Thymus (tissue), 11 donors: Measurements from ENCODE around the gene GRID2. TPM values are rescaled to one million over a fixed set of nuclear protein-coding genes. Genes with fewer than 3 reads are reported as not detected.

Source experiments
- DNase-seq, 9 donors: peaks; one replicate each; pipeline ENCODE4 v3.0.0-alpha.2; 2013; ENCODE audit warnings: low spot score in 9 of 9, low read depth in 6 of 9, missing footprints in 1 of 9
- H3K27ac ChIP-seq, 2 donors: one replicate each; pipeline ENCODE4 v1.5.1; 2013; ENCODE audit warnings: control low read depth in 1 of 2, low read depth in 1 of 2, low read length in 1 of 2, mild to moderate bottlenecking in 1 of 2, moderate library complexity in 1 of 2
- H3K27me3 ChIP-seq, 2 donors: one replicate each; pipeline ENCODE4 v1.5.1; 2013; ENCODE audit warnings: low read length in 1 of 2; ENCODE audit not compliant: control insufficient read depth in 2 of 2, insufficient read depth in 1 of 2
- H3K36me3 ChIP-seq, 2 donors: one replicate each; pipeline ENCODE4 v1.5.1; 2013; ENCODE audit warnings: low read length in 1 of 2, mild to moderate bottlenecking in 1 of 2, moderate library complexity in 1 of 2; ENCODE audit not compliant: control insufficient read depth in 2 of 2, insufficient read depth in 2 of 2
- H3K4me1 ChIP-seq, 2 donors: one replicate each; pipeline ENCODE4 v1.5.1; 2013; ENCODE audit warnings: low read length in 2 of 2; ENCODE audit not compliant: control insufficient read depth in 2 of 2, insufficient read depth in 2 of 2
- H3K4me3 ChIP-seq, 2 donors: one replicate each; pipeline ENCODE4 v1.5.1; 2013; ENCODE audit warnings: low read length in 2 of 2, control low read depth in 1 of 2, mild to moderate bottlenecking in 1 of 2
- H3K9me3 ChIP-seq, 2 donors: one replicate each; pipeline ENCODE4 v1.5.1; 2013; ENCODE audit warnings: low read length in 1 of 2, mild to moderate bottlenecking in 1 of 2; ENCODE audit not compliant: control insufficient read depth in 2 of 2, insufficient read depth in 1 of 2
- WGBS: extraction: QIAGEN DNeasy Blood & Tissue Kit; methylation state at CpG from one replicate; pipeline ENCODE4 v1.1.7; 2013; 5-methylcytosine and 5-hydroxymethylcytosine counted together
- polyA plus RNA-seq: library from polyadenylated mRNA; stranded (reverse); fragments of 200-250 nt; gene quantifications from one replicate; pipeline ENCODE4 v1.2.3, GENCODE V29; 2013
- total RNA-seq: library from RNA; stranded (reverse); fragments of 120-200 nt; gene quantifications from one replicate; pipeline ENCODE4 v1.2.4, GENCODE V29; 2013
- donor health status: healthy.

The GRID2 gene
- total and polyA plus RNA-seq, 2 donors, result 0.05 to 0.09 TPM

DNA sequence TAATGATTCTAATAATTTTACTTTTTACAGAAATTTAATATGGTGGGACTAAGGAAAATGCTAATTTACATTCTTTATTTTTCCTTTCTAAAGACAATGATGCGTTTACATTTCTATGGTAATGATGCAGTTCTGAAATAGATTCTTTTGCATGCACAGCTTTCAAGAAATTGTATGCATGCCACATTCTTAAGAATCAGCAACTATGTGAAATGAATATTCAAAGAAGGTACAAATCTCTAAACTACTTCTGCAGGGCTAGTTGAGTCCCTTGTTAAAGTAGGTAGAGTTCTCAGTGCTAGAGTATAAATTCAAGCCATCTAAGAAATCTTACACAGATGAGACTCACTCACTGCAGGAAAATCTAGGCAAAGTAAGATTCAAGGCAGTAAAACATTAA, 24.5 kb upstream of the GRID2 start:
- no peak overlapping the region for H3K27ac ChIP-seq
- no peaks in the 10 kb centered on the region for H3K9me3 ChIP-seq
- no peaks in the 10 kb centered on the region for H3K4me1 ChIP-seq
- no peaks in the 10 kb centered on the region for H3K36me3 ChIP-seq
- DNase-seq, result no peak
- H3K27me3 ChIP-seq, result no peaks in the 10 kb centered on the region
- 96% methylated on average over 1 of the region's 1 CpG for WGBS
- no peak overlapping the region for H3K4me3 ChIP-seq

DNA sequence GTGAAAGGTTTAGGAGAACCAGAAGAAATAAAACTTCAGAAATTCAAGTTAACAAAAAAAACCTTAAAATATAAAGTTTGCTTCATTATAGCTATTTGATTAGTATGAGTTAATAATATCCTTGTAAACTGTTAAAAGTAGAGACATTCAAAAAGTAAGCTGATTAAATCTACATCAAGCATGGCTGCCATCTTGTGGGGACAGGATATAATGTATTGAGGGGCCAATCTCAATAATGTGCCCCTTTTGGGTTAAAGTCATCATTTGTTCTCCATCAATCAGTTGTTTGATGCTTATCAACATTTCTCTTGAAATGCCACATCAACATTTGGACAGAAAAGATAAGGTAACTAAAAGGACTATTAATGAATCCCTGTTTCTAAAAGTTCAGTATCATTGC, 4.6 kb upstream of the GRID2 start:
- Histone ChIP-seq H3K27ac (no peak overlapping the region), H3K4me1 (no peaks in the 10 kb centered on the region), H3K9me3 (no peaks in the 10 kb centered on the region), H3K27me3 (peaks cover 9 to 19% of the 10 kb centered on the region in 2 donors), H3K4me3 (no peak overlapping the region), H3K36me3 (no peaks in the 10 kb centered on the region)
- DNase-seq, result no peak

DNA sequence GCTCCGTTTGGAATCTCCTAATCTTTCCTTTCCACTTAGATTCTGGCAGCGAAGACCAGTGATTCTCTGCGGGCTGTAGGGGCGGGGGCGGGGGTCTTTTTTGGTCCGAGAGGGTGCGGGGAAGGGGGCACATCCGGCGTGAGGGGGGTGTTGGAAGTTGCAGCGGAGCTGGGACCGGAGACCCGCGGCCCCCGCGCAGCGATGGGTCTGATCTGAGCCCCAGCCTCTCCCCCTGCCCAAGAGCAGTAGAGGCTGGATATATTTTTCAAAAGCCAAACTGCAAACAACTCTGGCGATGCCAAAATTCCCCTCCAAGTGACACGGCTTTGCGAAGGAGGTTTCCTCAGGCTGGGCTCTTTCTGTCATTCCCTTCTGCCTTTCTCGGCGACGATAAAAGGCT, 355 bp downstream of the GRID2 start:
- DNase-seq, result no peak
- no peak overlapping the region for H3K27ac ChIP-seq
- 2% methylated on average over 22 of the region's 22 CpGs for WGBS
- H3K9me3 ChIP-seq, result no peaks in the 10 kb centered on the region
- no peaks in the 10 kb centered on the region for H3K4me1 ChIP-seq
- H3K27me3 ChIP-seq, result peaks cover 25 to 47% of the 10 kb centered on the region in 2 donors
- H3K36me3 ChIP-seq, result no peaks in the 10 kb centered on the region
- no peak overlapping the region for H3K4me3 ChIP-seq

DNA sequence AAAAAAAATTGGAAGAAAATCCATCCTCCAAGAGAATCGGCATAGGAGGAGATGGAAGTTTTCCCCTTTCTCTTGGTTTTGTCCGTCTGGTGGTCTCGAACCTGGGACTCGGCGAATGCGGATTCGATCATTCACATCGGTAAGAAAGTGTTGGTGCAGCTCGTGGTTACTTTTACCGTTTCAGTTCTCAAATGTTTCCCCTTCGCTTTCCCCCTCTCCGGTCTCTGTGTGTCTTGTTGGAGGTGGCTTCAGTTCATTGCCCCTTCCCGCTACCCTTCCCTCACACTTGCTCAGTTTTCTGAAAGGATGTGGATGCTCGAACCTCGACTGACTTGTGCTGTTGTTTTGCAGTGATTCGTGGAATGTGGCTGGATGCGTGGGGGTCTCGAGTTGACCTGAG, 840 bp downstream of the GRID2 start:
- no peaks in the 10 kb centered on the region for H3K4me1 ChIP-seq
- 5% methylated on average over 18 of the region's 18 CpGs for WGBS
- DNase-seq, result no peak
- no peak overlapping the region for H3K4me3 ChIP-seq
- peaks cover 25 to 47% of the 10 kb centered on the region in 2 donors for H3K27me3 ChIP-seq
- no peaks in the 10 kb centered on the region for H3K36me3 ChIP-seq
- H3K27ac ChIP-seq, result no peak overlapping the region
- no peaks in the 10 kb centered on the region for H3K9me3 ChIP-seq

DNA sequence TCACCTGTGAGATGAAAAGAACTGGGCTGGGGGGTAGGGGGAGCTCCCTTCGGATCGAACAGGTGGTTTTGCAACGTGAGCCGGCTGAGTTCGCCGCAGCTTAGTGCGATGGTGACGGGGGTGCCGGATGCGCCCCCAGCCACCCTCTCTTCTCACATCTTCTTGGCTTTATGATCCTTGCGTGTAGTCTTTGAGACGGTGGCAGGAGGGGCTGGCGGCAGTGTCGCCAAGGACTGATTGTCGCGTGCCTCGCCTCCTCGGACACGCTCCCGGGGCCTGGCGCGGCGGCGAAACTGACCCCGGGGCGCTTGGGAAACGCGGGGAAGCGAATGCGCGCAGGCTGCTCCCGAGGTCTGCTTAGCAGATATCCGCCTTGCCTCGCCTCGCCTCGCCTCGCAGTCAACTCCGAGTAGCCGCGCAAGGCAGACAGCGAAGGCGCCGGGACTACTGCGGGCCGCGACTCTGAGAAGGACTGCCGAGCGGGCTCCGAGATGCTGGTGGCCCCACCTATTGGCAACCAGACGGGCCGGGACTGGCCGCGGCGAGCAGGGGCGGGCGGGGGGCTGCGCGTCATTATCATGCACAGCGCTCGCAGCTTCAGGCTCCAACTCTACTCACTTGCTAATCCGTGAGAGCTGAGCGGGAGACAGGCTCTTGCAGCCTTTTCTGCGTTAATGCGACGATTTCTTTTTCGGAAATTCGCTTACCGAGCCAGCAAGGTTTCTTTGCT, 1.5 kb downstream of the GRID2 start:
- peak overlapping the region in 1 of 2 donors; percentile 5 for H3K4me3 ChIP-seq
- 2% methylated on average over 68 of the region's 68 CpGs for WGBS
- no peaks in the 10 kb centered on the region for H3K9me3 ChIP-seq
- H3K27ac ChIP-seq, result no peak overlapping the region
- H3K4me1 ChIP-seq, result no peaks in the 10 kb centered on the region
- peak in 2 of 9 donors; percentile 0 to 4 for DNase-seq
- H3K27me3 ChIP-seq, result peaks cover 25 to 47% of the 10 kb centered on the region in 2 donors
- H3K36me3 ChIP-seq, result no peaks in the 10 kb centered on the region

DNA sequence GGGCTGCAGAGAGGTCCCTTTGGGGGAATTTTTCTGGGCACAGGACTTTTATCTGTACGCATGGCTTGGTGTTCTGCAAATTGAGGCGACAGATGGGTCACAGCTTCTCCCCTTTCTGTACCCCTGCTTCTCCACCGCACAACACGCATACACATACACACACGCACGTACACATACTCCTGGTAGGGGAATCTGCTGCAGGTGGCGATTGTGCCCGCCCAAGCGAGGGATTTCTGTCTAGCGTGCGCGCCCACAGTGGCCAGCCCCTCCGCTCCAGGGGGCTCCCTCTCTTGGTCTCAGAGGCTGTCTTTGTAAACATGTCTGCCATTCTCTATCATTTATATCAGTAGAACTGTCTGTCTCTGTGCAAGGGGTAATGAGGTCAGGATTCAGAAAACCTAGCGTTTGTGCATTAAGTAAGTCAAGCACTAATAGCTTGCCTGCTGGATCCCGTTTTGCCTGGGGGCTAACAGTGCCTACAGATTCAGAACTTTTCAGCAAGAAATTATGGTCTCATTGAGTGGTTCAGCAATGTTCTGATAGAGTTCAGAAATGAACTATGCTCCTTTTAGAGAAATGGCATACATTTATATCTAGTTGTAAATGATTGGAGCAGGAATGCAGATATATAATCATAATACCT, 2.2 kb downstream of the GRID2 start:
- no peak overlapping the region for H3K4me3 ChIP-seq
- H3K9me3 ChIP-seq, result no peaks in the 10 kb centered on the region
- no peaks in the 10 kb centered on the region for H3K36me3 ChIP-seq
- no peaks in the 10 kb centered on the region for H3K4me1 ChIP-seq
- H3K27me3 ChIP-seq, result peaks cover 25 to 47% of the 10 kb centered on the region in 2 donors
- no peak for DNase-seq
- H3K27ac ChIP-seq, result no peak overlapping the region
- WGBS, result 4% methylated on average over 15 of the region's 15 CpGs

DNA sequence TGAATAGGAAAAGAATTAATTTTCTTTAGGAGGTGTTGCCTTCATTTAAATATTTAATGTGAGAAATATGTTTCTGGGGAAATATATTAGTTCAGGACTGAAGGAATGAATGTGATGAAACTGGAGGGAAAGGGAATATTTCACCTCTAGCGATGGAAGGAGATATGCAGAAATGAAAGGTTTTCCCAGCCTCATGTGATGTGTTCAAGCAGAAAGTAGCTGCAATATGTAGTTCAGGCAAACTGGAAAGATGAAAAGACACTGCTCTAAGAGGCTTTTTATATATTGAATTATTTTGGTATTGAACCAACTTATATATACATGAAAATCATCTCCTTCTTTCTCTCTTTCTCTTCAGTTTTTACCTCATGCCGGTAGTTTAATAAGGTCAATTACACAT, 3.4 kb downstream of the GRID2 start:
- Histone ChIP-seq H3K36me3 (no peaks in the 10 kb centered on the region), H3K27ac (no peak overlapping the region), H3K9me3 (no peaks in the 10 kb centered on the region), H3K4me1 (no peaks in the 10 kb centered on the region), H3K27me3 (peaks cover 25 to 47% of the 10 kb centered on the region in 2 donors), H3K4me3 (no peak overlapping the region)
- WGBS, result 98% methylated on average over 2 of the region's 2 CpGs
- no peak for DNase-seq

DNA sequence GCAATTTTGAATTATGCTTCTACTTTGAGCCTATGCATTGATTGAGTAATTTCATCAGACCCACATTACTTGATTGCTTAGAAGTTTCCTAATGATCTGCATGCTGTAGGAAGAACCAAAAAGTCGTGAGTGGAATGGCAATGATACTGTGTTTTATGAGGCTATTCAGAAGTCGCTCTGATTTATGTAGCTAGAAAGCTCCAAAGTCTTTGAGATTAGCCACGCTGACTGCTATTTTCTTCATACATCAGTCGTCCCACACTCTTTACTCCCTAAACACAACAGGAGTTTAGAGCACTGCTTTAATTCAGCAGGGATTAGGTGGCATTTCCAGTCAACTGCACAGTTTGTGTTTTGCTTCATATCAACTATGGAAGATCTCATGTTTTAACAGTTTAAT, 4.1 kb downstream of the GRID2 start:
- no peak overlapping the region for H3K4me3 ChIP-seq
- H3K36me3 ChIP-seq, result no peaks in the 10 kb centered on the region
- 76% methylated on average over 4 of the region's 4 CpGs for WGBS
- no peak overlapping the region for H3K27ac ChIP-seq
- no peaks in the 10 kb centered on the region for H3K4me1 ChIP-seq
- H3K9me3 ChIP-seq, result no peaks in the 10 kb centered on the region
- H3K27me3 ChIP-seq, result peaks cover 25 to 40% of the 10 kb centered on the region in 2 donors
- DNase-seq, result no peak

DNA sequence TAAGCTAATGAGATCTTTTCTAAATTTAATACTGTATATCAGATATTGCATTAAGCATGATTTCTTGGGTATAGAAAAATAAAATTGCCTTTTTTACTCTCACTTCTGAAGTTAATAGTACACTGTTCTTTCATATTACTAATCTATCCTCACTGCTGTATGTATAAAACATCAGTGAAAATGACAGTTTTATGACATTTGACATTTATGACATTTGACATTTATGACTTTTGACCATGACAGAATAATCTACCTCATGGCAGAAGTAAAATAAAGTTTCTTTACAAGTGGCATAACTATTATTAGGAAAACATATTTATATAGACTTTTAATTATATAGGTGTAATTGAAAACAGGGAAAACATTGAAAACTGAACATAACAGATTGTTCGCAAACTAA, 13.3 kb downstream of the GRID2 start:
- no peak for DNase-seq
- no peaks in the 10 kb centered on the region for H3K36me3 ChIP-seq
- H3K9me3 ChIP-seq, result no peaks in the 10 kb centered on the region
- H3K4me3 ChIP-seq, result no peak overlapping the region
- no peak overlapping the region for H3K27ac ChIP-seq
- 98% methylated on average over 1 of the region's 1 CpG for WGBS
- no peaks in the 10 kb centered on the region for H3K4me1 ChIP-seq
- no peaks in the 10 kb centered on the region for H3K27me3 ChIP-seq
